AG04449 (cell line): ENCODE measurements around the gene LINGO3.

ENCODE experiments used
- CTCF ChIA-PET: fragments of 350-600 bp; formaldehyde crosslinking; extraction: SDS; loops from one replicate; lab custom pipeline; 2021; ENCODE audit warnings: antibody characterized with exemption; lab: Yijun Ruan, JAX
- POLR2A ChIA-PET: fragments of 400-600, 350-600 bp; formaldehyde crosslinking; extraction: SDS; loops from one replicate; lab custom pipeline; 2020; ENCODE audit warnings: antibody characterized with exemption, inconsistent platforms; lab: Yijun Ruan, JAX
- DNase-seq: peaks from one replicate; pipeline ENCODE4 v3.0.0-alpha.2; 2010; ENCODE audit warnings: low read depth, low spot score
- H3K4me3 ChIP-seq: 2 replicates; pipeline ENCODE4 v1.5.1; 2011; ENCODE audit warnings: low read depth, mild to moderate bottlenecking, control low read depth, low read length
- TF ChIP-seq, protein P1 (sequence below): IDR thresholded peaks from one replicate; pipeline ENCODE4 v1.5.1; 2011; ENCODE audit warnings: mild to moderate bottlenecking, moderate library complexity, low read length, control low read depth, inconsistent platforms; ENCODE audit not compliant: insufficient read depth; ENCODE audit errors: missing control alignments

Gene LINGO3

DNA sequence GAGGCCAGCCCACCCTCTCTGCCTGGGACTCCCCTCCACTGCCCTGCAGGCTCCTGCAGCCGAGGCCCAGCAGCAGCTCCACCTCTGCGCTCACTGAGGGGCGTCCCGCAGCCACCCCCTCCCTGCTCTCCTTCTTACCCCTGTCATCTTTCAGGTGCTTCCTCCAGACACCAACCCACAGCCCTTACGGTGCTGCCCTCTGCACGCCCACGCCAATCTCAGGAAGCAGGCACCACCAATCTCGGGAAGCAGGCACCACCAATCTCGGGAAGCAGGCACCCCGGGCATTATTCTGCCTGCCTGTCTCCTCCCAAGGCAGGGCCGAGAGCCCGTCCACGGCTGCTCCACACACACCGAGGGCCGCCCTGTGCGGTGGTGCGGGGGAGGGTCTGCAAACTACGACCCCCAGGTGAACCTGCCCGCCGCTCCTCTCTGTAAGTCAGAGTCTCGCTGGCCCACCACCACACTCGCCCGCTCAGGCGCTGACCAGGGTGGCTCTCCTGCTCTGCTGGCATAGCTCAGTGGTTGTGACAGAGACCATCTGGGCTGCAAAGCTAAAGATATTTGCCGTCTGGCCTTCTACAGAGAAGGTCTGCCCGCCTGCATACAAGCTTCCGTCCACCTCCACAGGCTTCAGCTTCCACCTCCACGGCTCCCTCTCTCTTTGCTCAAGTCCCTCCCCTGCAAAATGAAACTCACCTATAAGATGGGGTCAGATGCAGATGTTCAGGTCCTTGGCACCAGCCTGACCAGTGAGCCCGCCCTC lies 17.5 kb upstream of the LINGO3 start:
- TF ChIP-seq, protein P1, sequence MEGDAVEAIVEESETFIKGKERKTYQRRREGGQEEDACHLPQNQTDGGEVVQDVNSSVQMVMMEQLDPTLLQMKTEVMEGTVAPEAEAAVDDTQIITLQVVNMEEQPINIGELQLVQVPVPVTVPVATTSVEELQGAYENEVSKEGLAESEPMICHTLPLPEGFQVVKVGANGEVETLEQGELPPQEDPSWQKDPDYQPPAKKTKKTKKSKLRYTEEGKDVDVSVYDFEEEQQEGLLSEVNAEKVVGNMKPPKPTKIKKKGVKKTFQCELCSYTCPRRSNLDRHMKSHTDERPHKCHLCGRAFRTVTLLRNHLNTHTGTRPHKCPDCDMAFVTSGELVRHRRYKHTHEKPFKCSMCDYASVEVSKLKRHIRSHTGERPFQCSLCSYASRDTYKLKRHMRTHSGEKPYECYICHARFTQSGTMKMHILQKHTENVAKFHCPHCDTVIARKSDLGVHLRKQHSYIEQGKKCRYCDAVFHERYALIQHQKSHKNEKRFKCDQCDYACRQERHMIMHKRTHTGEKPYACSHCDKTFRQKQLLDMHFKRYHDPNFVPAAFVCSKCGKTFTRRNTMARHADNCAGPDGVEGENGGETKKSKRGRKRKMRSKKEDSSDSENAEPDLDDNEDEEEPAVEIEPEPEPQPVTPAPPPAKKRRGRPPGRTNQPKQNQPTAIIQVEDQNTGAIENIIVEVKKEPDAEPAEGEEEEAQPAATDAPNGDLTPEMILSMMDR = no peak
- DNase-seq = no peak
- CTCF ChIA-PET = interaction anchor here (2.3 kb wide), 1 partner anchor 9 kb away, joined by 13 read pairs; no protein-coding TSS in a partner anchor
- POLR2A ChIA-PET = interaction anchor here (0.6 kb wide), 1 partner anchor 87 kb away, joined by 3 read pairs; no protein-coding TSS in a partner anchor
- H3K4me3 ChIP-seq = no peak overlapping the region

DNA sequence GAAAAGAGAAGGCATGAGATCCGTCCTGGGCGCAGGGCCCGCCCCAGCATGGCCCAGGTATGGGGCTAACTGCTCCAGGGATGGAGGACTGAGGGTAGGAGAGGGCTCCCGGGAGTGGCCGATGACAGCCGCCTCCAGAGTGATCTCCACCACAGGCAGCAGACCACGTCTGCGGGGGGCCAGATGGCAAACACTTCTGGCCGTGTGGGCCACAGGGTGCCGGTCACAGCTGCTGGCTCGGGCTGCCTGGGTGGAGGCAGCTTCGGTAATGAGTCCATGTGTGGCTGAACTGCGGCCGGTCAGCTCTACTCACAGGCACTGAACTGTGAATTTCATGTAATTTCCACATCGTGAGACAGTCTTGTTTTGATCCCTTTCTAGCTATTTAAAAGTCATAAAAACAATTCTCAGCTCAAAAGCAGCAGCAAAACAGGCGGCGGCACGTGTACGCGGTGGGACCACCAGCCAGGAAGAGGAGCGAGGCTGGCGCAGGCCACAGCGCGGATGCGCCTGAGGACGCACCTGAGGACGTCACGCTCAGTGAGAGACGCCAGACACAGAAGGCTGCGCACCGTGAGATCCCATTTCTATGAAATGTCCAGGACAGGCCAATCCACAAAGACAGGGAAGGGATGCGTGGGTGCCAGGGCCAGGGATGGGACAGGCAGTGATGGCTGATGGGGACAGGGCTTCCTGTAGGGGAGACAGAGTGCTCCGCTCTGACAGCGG lies 16.4 kb upstream of the LINGO3 start:
- ChIA-PET POLR2A (no interaction called here), CTCF (interaction anchor here (2.3 kb wide), 1 partner anchor 8 kb away, joined by 13 read pairs; no protein-coding TSS in a partner anchor)
- TF ChIP-seq, protein P1 = no peak
- no peak overlapping the region for H3K4me3 ChIP-seq
- DNase-seq = no peak

DNA sequence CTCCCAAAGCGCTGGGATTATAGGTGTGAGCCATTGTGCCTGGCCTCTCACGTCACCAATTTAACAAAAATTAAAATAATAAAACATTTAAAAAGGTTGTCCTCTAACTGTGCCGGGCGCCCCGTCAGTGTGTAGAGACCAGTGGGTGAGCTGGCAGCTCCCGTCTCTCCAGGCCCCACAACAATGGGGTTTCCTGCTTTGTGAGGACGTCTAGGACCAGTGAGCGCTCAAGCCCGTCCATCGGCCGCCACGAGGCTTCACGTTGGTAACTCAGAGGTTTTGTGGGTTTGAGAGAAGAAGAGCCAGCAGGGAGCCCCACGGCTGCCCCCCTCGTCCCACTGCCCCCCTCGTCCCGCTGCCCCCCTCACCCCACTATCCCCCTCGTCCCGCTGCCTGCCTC lies 15.8 kb upstream of the LINGO3 start:
- no peak for DNase-seq
- TF ChIP-seq, protein P1 = no peak
- H3K4me3 ChIP-seq = no peak overlapping the region
- ChIA-PET POLR2A (no interaction called here), CTCF (interaction anchor here (2.3 kb wide), 1 partner anchor 8 kb away, joined by 13 read pairs; no protein-coding TSS in a partner anchor)

DNA sequence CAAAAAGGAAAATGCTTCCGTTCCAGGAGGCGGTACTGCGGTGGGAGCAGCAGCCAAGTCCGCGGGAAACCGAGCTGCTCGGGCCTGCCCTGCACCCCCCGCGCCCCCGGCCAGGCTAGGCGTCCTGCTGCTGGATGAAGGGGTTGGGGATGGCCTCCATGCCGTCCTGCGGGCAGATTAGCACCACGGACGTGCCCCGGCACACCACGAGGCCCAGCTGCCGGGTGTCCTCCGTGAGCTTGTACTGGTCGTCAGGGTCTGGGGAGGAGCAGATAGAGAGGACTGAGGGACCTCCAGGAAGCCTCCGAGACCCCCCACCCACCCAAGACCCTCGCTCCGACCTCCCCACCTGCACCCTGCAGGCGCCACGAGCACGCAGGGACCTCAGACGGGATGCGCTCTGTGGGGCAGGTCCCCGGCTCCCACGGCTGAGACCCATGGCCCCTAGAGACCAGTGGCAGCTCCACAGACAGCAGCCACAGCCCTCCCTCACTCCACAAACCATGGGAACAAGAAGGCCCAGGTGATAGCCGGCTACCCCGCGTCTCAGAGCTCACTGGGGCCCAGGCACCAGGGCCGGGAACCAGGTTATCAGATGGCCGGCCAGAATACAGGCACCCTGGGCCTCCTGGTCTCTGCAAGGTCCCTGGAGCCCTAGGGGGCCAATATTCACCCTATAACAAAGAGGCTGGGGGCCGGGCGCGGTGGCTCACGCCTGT lies 13.8 kb upstream of the LINGO3 start:
- TF ChIP-seq, protein P1 = no peak
- ChIA-PET CTCF (interaction anchor here (0.6 to 1.4 kb wide), 4 partner anchors 72 to 315 kb away, joined by 3 to 4 read pairs (median 3); partner anchors contain the start of gene PLEKHJ1), POLR2A (no interaction called here)
- no peak for DNase-seq
- H3K4me3 ChIP-seq = no peak overlapping the region

DNA sequence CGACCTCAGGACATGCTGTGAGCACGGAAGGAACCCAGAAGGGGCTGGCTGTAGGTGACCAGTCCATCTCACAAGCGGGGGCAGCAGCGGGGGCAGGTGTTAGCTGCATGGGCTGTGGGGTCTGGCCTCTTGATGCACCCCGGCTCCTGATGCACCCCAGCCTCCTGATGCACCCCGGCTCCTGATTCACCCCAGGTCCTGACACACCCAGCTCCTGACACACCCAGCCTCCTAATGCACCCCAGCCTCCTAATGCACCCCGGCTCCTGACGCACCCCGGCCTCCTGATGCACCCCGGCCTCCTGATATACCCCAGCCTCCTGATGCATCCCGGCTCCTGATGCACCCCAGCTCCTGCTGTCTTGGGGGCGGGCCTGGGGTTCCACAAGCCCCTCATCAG lies 13.0 kb upstream of the LINGO3 start:
- DNase-seq = no peak
- TF ChIP-seq, protein P1 = no peak
- ChIA-PET POLR2A (no interaction called here), CTCF (interaction anchor here (1.0 kb wide), 1 partner anchor 85 kb away, joined by 4 read pairs; the partner anchor contains the start of gene PLEKHJ1)
- no peak overlapping the region for H3K4me3 ChIP-seq
